ENCODE results near the gene CPPED1.

- no peak for TF ChIP-seq CTCF (IDR thresholded peaks at IDR 0.05; ENCODE audit: low read depth, low read length, poor library complexity, severe bottlenecking)
- no peak for TF ChIP-seq EZH2phosphoT487 (IDR thresholded peaks at IDR 0.05; ENCODE audit: borderline replicate concordance, low read length)
These were observed 34.1 kb upstream of the CPPED1 start for GRCh38 chr16:12837756-12838155.
